B cell (primary cell): ENCODE data around the gene ACADL. TPM values are rescaled to one million over a fixed set of nuclear protein-coding genes. Genes with fewer than 3 reads are reported as not detected.

Source experiments
- ATAC-seq: fragments of 200-7000 bp; cut with Tn5 transposase; one replicate; pipeline ENCODE4 v1.10.0; 2021; ENCODE audit warnings: low read depth, mild to moderate bottlenecking, moderate number of reproducible peaks, moderate library complexity
- CTCF ChIA-PET: fragments of 350-600 bp; sonication (Branson Sonifier 250); formaldehyde crosslinking; loops from one replicate; lab custom pipeline; 2021; ENCODE audit warnings: antibody characterized with exemption, inconsistent platforms; lab: Charles Lee
- POLR2A ChIA-PET: fragments of 350-600 bp; sonication (Branson Sonifier 250); formaldehyde crosslinking; loops from one replicate; lab custom pipeline; 2021; ENCODE audit warnings: antibody characterized with exemption; lab: Charles Lee
- DNase-seq: peaks from one replicate; pipeline ENCODE4 v3.0.0; 2013
- H2AFZ ChIP-seq: 2 replicates; pipeline ENCODE4 v1.6.1; 2012; ENCODE audit warnings: mild to moderate bottlenecking, low read depth, low read length; ENCODE audit not compliant: insufficient read depth, poor library complexity, severe bottlenecking
- H3K27ac ChIP-seq, 2 donors: 1 replicate in 1 of 2; 2 replicates in 1 of 2; pipeline ENCODE4 v1.5.1; 2012 to 2013; ENCODE audit warnings: low read length in 2 of 2, mild to moderate bottlenecking in 2 of 2, moderate library complexity in 1 of 2
- H3K27me3 ChIP-seq, 4 experiments: fragments of 200-600 bp in 1 of 4; sonication (generic) in 1 of 4; replicated peaks in 1 of 4; 1 replicate in 2 of 4; 2 replicates in 2 of 4; pipeline versions ENCODE4 v1.6.1 to v1.7.0; 2013 to 2016; ENCODE audit warnings: low read length in 3 of 4, mild to moderate bottlenecking in 2 of 4, mixed read lengths in 1 of 4, moderate library complexity in 1 of 4; ENCODE audit not compliant: insufficient read depth in 4 of 4, control insufficient read depth in 3 of 4; ENCODE audit errors: control extremely low read depth in 1 of 4
- H3K36me3 ChIP-seq, 2 experiments: replicated peaks in 1 of 2; 1 replicate in 1 of 2; 2 replicates in 1 of 2; pipeline versions ENCODE4 v1.6.1 to v1.7.1; 2013; ENCODE audit warnings: low read length in 1 of 2; ENCODE audit not compliant: insufficient read depth in 2 of 2, control insufficient read depth in 1 of 2; ENCODE audit errors: control extremely low read depth in 1 of 2, extremely low read depth in 1 of 2
- H3K4me1 ChIP-seq, 2 donors: fragments of 200-600 bp in 1 of 2; sonication (generic) in 1 of 2; 1 replicate in 1 of 2; 2 replicates in 1 of 2; pipeline versions ENCODE4 v1.5.1 to v1.6.1; 2013 to 2017; ENCODE audit warnings: low read length in 2 of 2; ENCODE audit not compliant: control insufficient read depth in 2 of 2, insufficient read depth in 2 of 2
- H3K4me2 ChIP-seq: replicated peaks from 2 replicates; pipeline ENCODE3; 2012; ENCODE audit warnings: mild to moderate bottlenecking, low read depth, low read length; ENCODE audit not compliant: poor library complexity, severe bottlenecking
- H3K4me3 ChIP-seq, 5 experiments: fragments of 200-600 bp in 1 of 5; sonication (generic) in 1 of 5; 1 replicate in 3 of 5; 2 replicates in 2 of 5; pipeline versions ENCODE4 v1.5.1 to v1.7.0; 2011 to 2016; ENCODE audit warnings: low read length in 4 of 5, mild to moderate bottlenecking in 4 of 5, low read depth in 2 of 5, control low read depth in 1 of 5, moderate library complexity in 1 of 5; ENCODE audit not compliant: insufficient read depth in 1 of 5; ENCODE audit errors: control extremely low read depth in 1 of 5, extremely low read depth in 1 of 5
- H3K79me2 ChIP-seq: fragments of 200-600 bp; sonication (generic); one replicate; pipeline ENCODE4 v1.6.0; 2016; ENCODE audit warnings: low read length; ENCODE audit not compliant: control insufficient read depth, insufficient read depth
- H3K9ac ChIP-seq: fragments of 200-600 bp; sonication (generic); 2 replicates; pipeline ENCODE4 v1.6.1; 2017; ENCODE audit warnings: mild to moderate bottlenecking, low read length, moderate library complexity
- H3K9me3 ChIP-seq, 3 donors: one replicate each; pipeline versions ENCODE4 v1.6.1 to v1.7.1; 2013; ENCODE audit warnings: low read length in 2 of 3; ENCODE audit not compliant: control insufficient read depth in 2 of 3, insufficient read depth in 1 of 3; ENCODE audit errors: control extremely low read depth in 1 of 3
- H4K20me1 ChIP-seq: 2 replicates; pipeline ENCODE4 v1.6.0; 2012; ENCODE audit warnings: mild to moderate bottlenecking, low read length; ENCODE audit not compliant: insufficient read depth, control insufficient read depth, poor library complexity, severe bottlenecking
- H3K27ac Mint-ChIP-seq: one replicate; pipeline ENCODE4 v1.8.0; 2021; ENCODE audit warnings: mixed read lengths
- H3K27me3 Mint-ChIP-seq: one replicate; pipeline ENCODE4 v1.8.0; 2021; ENCODE audit warnings: mixed read lengths
- H3K4me1 Mint-ChIP-seq: one replicate; pipeline ENCODE4 v1.8.0; 2021; ENCODE audit warnings: mixed read lengths
- H3K4me3 Mint-ChIP-seq: one replicate; pipeline ENCODE4 v1.8.0; 2021; ENCODE audit warnings: mixed read lengths
- H3K9me3 Mint-ChIP-seq: one replicate; pipeline ENCODE4 v1.8.0; 2022; ENCODE audit warnings: mixed read lengths; ENCODE audit not compliant: insufficient read depth
- CTCF ChIP-seq: fragments of 200-600 bp; IDR thresholded peaks from one replicate; pipeline ENCODE4 v1.8.0; 2022; ENCODE audit warnings: antibody characterized with exemption, mild to moderate bottlenecking
- EZH2 ChIP-seq: IDR thresholded peaks from 2 replicates; pipeline ENCODE4 v1.6.1; 2012; ENCODE audit warnings: borderline replicate concordance, low read depth, mild to moderate bottlenecking, moderate library complexity, low read length; ENCODE audit not compliant: insufficient read depth, poor library complexity, severe bottlenecking
- WGBS: methylation state at CpG from one replicate; pipeline ENCODE4 v1.1.5; 2013; ENCODE audit warnings: missing lambda C conversion rate; ENCODE audit not compliant: insufficient coverage; 5-methylcytosine and 5-hydroxymethylcytosine counted together
- intact Hi-C: fragments of 100-400 bp; cut with micrococcal nuclease; formaldehyde crosslinking; loops from one replicate; pipeline ENCODE4 v1.10.0; 2022
- polyA plus RNA-seq: library from polyadenylated mRNA; depleted of rRNA; stranded (reverse); fragments of >200 nt; gene quantifications from 2 replicates; pipeline ENCODE4 v1.2.3, GENCODE V29; 2012
- total RNA-seq, 2 donors: library from RNA; stranded (reverse); fragments of 120-200 nt in 1 of 2; gene quantifications; 1 replicate in 1 of 2; 2 replicates in 1 of 2; pipeline versions ENCODE4 v1.2.3 to v1.2.4, GENCODE V29; 2013 to 2022

The ACADL gene
- total and polyA plus RNA-seq, 2 donors (not counting 1 experiment from before 2014, with no cell fraction given), result not detected

GRCh38 chr2:210170446-210171303 is 54.6 kb downstream of the ACADL start:
- CTCF ChIA-PET, result no interaction called here
- Histone ChIP-seq H2AFZ (peak overlapping the region; percentile 69), H3K4me3 (peak overlapping the region; percentile 69 to 96 (median 87)), H3K36me3 (no peaks in the 10 kb centered on the region), H3K27ac (peak overlapping the region; percentile 91 to 93), H3K9ac (peak overlapping the region; percentile 82), H3K27me3 (peaks cover 0 to 5% (median 0%) of the 10 kb centered on the region in 4 experiments), H4K20me1 (no peaks in the 10 kb centered on the region), H3K9me3 (no peaks in the 10 kb centered on the region), H3K4me2 (peak overlapping the region; percentile 82), H3K79me2 (peaks cover 26% of the 10 kb centered on the region), H3K4me1 (peaks cover 13 to 18% of the 10 kb centered on the region in 2 donors)
- Mint-ChIP-seq H3K27me3 (peaks cover 7% of the 10 kb centered on the region), H3K9me3 (no peaks in the 10 kb centered on the region), H3K4me1 (peaks cover 17% of the 10 kb centered on the region), H3K27ac (peak overlapping the region; percentile 97), H3K4me3 (peak overlapping the region; percentile 92)
- under 1% methylated on average over 55 of the region's 64 CpGs for WGBS
- no peak for TF ChIP-seq EZH2
- TF ChIP-seq CTCF, result no peak
- DNase-seq (peak; percentile 96), ATAC-seq (peak; percentile 71)
- POLR2A ChIA-PET, result interaction anchor here (0.6 kb wide), 2 partner anchors 24 to 112 kb away, joined by 3 to 9 read pairs; no protein-coding TSS in a partner anchor
- intact Hi-C loops, result loop anchor here (1.0 to 5.0 kb wide), 5 partner anchors 168 to 1906 kb away; partner anchors contain the start of genes LANCL1 and RPE

GRCh38 chr2:210170196-210170445 is 55.1 kb downstream of the ACADL start:
- Histone ChIP-seq H3K36me3 (no peaks in the 10 kb centered on the region), H4K20me1 (no peaks in the 10 kb centered on the region), H3K27ac (peak overlapping the region; percentile 67 to 91), H3K4me2 (peak overlapping the region; percentile 82), H3K9me3 (no peaks in the 10 kb centered on the region), H3K27me3 (peaks cover 0 to 5% (median 0%) of the 10 kb centered on the region in 4 experiments), H3K9ac (peak overlapping the region; percentile 82), H2AFZ (peak overlapping the region; percentile 69), H3K79me2 (peaks cover 28% of the 10 kb centered on the region), H3K4me3 (peak overlapping the region; percentile 69 to 96 (median 87)), H3K4me1 (peaks cover 13 to 18% of the 10 kb centered on the region in 2 donors)
- H3K9me3 Mint-ChIP-seq, result no peaks in the 10 kb centered on the region
- WGBS, result 0% methylated on average over 6 of the region's 6 CpGs
- intact Hi-C loops, result loop anchor here (1.0 to 5.0 kb wide), 5 partner anchors 168 to 1905 kb away; partner anchors contain the start of genes LANCL1 and RPE
- peaks cover 7% of the 10 kb centered on the region for H3K27me3 Mint-ChIP-seq
- ChIA-PET POLR2A (no interaction called here), CTCF (no interaction called here)
- H3K4me1 Mint-ChIP-seq, result peaks cover 17% of the 10 kb centered on the region
- peak overlapping the region; percentile 97 for H3K27ac Mint-ChIP-seq
- DNase-seq (no peak), ATAC-seq (no peak)
- TF ChIP-seq CTCF, result no peak
- TF ChIP-seq EZH2, result no peak
- H3K4me3 Mint-ChIP-seq, result peak overlapping the region; percentile 92
